H7 (cell line): ENCODE measurements around the gene PRELP. TPM values are rescaled to one million over a fixed set of nuclear protein-coding genes. Genes with fewer than 3 reads are reported as not detected.
"Not testable (repeated sequence)": the region's sequence is repeated elsewhere in the genome, so short reads cannot be mapped to it uniquely, and the experiment has no call there.

ENCODE experiments used
- DNase-seq: peaks from one replicate; pipeline ENCODE4 v3.0.0; 2012
- H3K27me3 ChIP-seq: 2 replicates; pipeline ENCODE4 v1.6.0; 2011; ENCODE audit warnings: mild to moderate bottlenecking, low read length; ENCODE audit not compliant: control insufficient read depth, insufficient read depth
- H3K36me3 ChIP-seq: replicated peaks from 2 replicates; pipeline ENCODE4 v1.5.1; 2011; ENCODE audit warnings: low read length; ENCODE audit not compliant: control insufficient read depth, insufficient read depth
- H3K4me3 ChIP-seq: 2 replicates; pipeline ENCODE4 v1.5.1; 2011; ENCODE audit warnings: low read depth, mild to moderate bottlenecking, control low read depth, low read length, moderate library complexity; ENCODE audit not compliant: insufficient read depth
- total RNA-seq: library from RNA; depleted of rRNA; stranded (reverse); fragments of >200 nt; shearing (Covaris generic); gene quantifications from 2 replicates; pipeline ENCODE4 v1.2.3, GENCODE V29; 2014

PRELP gene
- total RNA-seq, 1 experiment from 2014 or later, result 0.03 TPM

DNA sequence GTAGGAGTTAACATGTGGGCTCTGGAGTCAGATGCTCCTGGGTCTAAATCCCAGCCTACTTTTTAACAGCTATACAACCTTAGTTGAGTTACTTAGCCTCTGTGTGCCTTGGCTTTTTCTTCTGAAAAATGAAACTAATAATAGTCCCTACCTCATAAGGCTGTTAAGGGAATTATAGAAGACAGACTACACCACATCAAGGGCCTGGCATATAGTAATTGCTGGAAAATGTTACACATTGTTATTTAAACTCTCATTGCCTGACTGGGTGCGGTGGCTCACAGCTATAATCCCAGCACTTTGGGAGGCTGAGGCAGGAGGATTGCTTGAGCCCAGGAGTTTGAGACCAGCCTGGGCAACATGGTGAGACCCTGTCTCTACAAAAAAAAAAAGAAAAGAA is 28.0 kb upstream of the PRELP start:
- H3K27me3 ChIP-seq, DNase-seq, H3K4me3 ChIP-seq, H3K36me3 ChIP-seq: not testable (repeated sequence)

GRCh38 chr1:203448521-203449061 is 27.0 kb upstream of the PRELP start:
- Histone ChIP-seq H3K4me3 (no peak overlapping the region), H3K27me3 (no peaks in the 10 kb centered on the region; the same call in 1 of the 2 replicates), H3K36me3 (no peaks in the 10 kb centered on the region; the same call in 1 of the 2 replicates)
- no peak for DNase-seq

DNA sequence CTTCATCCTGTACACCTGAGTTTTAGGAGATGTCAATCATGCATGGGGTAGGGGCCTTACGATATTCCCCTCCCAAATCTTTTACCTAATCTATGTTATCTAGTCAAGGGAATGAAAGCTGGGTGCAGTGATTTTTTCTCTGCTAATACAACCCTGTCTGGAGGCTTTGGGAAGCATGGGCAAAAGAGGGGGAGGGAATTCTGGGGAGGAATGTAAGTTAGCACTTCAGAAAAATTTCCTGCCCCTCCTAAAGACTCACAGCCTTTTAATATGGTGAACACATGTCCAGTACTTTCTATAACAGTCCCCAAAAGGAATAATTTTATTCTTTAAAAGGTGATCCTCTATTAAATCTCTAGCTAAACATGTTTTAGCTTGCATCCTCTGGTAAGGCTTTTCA is 25.6 kb upstream of the PRELP start:
- Histone ChIP-seq H3K4me3 (no peak overlapping the region), H3K36me3 (no peaks in the 10 kb centered on the region), H3K27me3 (no peaks in the 10 kb centered on the region; the same call in 1 of the 2 replicates)
- DNase-seq, result no peak

DNA sequence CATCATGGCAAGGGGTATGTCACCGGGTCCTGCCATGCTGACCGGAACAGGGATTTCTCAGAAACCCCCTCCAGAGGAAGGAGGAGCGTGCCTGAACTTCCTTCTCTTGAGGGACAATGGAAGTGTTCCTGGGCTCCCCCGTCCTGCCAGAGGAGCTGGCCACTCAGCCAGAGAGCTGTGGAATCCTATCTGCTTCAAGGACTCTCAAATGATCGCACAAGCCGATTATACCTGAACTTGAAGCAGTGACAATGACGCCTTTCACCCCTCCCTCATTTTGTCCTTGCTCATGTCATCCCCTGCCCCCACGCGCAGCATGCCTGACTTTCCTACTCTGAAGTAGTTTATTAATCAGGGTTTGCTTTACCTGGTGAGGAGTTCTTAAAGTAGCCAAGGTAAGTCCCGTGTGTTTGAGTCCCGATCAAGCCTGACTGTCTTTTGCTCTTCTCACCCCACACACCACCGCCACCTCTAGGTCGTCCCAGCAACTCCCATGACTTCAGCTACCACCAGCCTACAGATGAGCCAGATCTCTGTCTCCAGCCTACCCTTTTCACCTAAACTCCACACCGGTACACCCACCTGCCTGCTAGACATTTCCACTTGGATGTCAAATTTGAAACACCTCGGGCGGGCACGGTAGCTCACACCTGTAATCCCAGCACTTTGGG is 25.0 kb upstream of the PRELP start:
- Histone ChIP-seq H3K27me3 (no peaks in the 10 kb centered on the region; the same call in 1 of the 2 replicates), H3K36me3 (no peaks in the 10 kb centered on the region), H3K4me3 (no peak overlapping the region)
- peak; percentile 60 for DNase-seq

DNA sequence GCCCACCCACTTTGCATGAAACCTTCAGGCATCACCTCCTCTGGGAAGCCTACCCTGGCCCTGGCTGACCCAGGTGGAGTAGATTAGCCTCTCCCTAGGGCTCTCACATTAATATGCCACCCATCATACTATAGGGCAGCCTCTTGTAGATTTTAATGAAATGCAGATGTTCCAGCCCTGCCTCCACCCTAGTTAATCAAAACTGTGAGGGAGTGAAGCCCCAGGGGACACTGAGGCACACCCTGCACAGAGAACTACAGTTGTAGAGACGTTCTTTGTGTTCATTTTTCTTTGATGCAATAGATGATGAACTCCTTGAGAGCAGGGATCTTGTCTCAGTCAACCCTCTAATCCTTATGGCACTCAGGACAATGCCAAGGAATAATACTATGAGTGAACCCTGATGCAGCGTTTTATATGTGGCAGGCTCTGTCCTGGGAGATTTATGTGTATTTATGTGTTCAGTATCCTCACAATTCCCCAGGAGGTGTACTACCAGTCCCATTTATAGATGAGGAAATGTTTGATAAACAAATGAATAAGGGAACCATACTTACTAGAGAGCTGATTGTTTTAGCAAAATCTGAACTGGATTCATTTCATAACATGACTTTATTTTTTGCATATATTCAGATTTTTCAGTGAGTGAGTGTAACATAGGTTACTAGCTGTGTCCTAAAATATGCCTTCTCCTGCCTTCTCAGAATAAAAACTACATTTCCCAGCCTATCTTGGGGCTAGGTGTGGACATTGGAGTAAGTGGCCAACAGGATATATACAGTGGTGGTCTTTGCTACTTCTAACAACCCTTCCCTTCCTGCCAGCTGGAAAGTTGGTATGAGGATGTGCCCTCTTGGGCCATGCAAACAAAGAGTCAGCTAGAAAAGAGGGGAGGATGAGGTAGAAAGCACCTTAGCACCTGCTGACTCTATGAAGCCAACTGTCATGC is 23.5 kb upstream of the PRELP start:
- no peak for DNase-seq
- H3K4me3 ChIP-seq, result no peak overlapping the region
- no peaks in the 10 kb centered on the region; the same call in 1 of the 2 replicates for H3K27me3 ChIP-seq
- H3K36me3 ChIP-seq, result no peaks in the 10 kb centered on the region

DNA sequence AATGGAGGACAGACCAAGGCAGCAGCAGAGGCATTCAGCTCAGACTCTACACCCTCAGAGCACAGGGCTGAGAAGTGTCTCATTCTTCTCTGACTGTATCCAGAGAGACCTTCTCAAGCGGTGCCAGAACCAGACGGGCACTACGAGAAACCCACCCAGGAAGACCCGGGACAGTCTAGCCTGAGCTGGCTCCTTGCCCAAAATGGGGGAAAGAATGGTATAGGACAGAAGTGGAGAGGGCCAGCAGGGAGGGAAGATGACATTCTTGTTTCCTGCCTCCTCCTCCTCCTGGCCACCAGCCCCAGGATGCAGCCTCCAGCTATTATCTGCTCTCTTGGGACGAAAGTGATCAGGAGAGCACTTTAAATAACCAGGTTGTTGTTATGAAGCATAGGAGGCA is 22.6 kb upstream of the PRELP start:
- H3K36me3 ChIP-seq, result no peaks in the 10 kb centered on the region
- no peak overlapping the region for H3K4me3 ChIP-seq
- no peaks in the 10 kb centered on the region; the same call in 1 of the 2 replicates for H3K27me3 ChIP-seq
- DNase-seq, result no peak

DNA sequence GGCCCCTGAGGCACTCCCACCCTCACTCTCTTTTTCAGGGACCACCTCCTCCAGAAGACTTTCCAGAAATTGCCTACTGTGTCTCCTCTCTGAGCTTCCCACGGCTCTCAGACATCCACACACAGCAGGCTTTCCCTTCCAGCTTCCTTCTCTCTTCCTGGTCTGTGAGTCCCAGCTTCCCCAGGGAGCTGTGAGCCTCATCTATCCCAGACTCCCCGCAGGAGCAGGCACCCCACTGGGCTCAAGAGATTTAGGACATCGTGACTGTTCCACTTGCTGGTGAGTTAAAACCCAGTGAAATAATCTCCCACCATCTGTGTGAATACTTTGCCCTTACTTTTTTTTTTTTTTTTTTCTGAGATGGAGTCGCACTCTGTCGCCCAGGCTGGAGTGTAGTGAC is 22.0 kb upstream of the PRELP start:
- H3K36me3 ChIP-seq, result no peaks in the 10 kb centered on the region
- no peak overlapping the region for H3K4me3 ChIP-seq
- no peak for DNase-seq
- no peaks in the 10 kb centered on the region for H3K27me3 ChIP-seq

- H3K27me3 ChIP-seq, result no peaks in the 10 kb centered on the region
- no peak for DNase-seq
- no peak overlapping the region for H3K4me3 ChIP-seq
- H3K36me3 ChIP-seq, result no peaks in the 10 kb centered on the region
Measured at GRCh38 chr1:203454986-203455471, 20.6 kb upstream of the PRELP start.

- Histone ChIP-seq H3K4me3 (no peak overlapping the region), H3K36me3 (no peaks in the 10 kb centered on the region), H3K27me3 (no peaks in the 10 kb centered on the region)
- no peak for DNase-seq
Measured at GRCh38 chr1:203455706-203456105, 19.9 kb upstream of the PRELP start.

DNA sequence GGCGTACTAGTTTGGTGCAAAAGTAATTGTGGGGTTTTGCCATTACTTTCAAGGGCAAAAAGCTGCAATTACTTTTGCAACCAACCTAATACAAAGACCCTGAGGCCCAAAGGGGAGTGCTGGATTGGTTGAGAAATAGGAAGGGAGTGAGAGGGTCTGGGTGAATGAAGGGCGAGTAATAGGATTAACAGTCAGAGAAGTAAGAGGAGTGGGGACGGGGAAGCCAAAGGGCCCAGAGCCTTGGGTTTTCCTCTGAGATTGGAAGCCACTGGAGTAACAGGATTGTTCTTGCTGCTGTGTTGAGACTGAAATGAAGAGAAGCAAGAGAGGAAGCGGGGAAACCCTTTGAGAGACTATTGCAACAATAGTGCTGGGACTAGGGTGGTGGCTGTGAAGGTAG is 19.0 kb upstream of the PRELP start:
- no peak for DNase-seq
- Histone ChIP-seq H3K27me3 (no peaks in the 10 kb centered on the region), H3K4me3 (no peak overlapping the region), H3K36me3 (no peaks in the 10 kb centered on the region)

DNA sequence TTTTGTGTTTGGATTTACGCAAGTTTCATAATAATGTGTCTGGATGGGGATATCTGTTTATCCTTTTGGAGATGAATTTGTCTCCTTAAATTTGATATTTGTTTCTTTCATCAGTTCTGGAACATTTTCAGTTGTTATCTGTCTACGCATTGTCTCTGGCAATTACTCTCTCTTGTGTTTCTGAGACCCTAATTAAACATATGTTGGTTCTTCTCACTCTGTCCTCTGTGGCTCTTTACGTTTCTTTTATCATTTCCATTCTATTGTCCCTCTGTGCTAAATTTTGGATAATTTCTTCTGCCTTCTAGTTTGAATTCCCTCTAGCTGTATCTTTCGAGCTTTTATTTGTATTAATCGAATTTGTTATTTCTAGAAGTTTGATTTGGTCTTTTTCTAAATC is 17.5 kb upstream of the PRELP start:
- H3K27me3 ChIP-seq, result no peaks in the 10 kb centered on the region
- DNase-seq, result no peak
- no peak overlapping the region for H3K4me3 ChIP-seq
- no peaks in the 10 kb centered on the region for H3K36me3 ChIP-seq

- no peaks in the 10 kb centered on the region for H3K27me3 ChIP-seq
- no peaks in the 10 kb centered on the region for H3K36me3 ChIP-seq
- no peak overlapping the region for H3K4me3 ChIP-seq
- DNase-seq, result no peak
Measured at GRCh38 chr1:203459671-203460201, 15.9 kb upstream of the PRELP start.

GRCh38 chr1:203461717-203462116 is 13.9 kb upstream of the PRELP start:
- H3K27me3 ChIP-seq, result no peaks in the 10 kb centered on the region
- H3K36me3 ChIP-seq, result no peaks in the 10 kb centered on the region
- no peak for DNase-seq
- no peak overlapping the region for H3K4me3 ChIP-seq

- DNase-seq, result no peak
- H3K27me3 ChIP-seq, result no peaks in the 10 kb centered on the region
- no peak overlapping the region for H3K4me3 ChIP-seq
- no peaks in the 10 kb centered on the region for H3K36me3 ChIP-seq
Measured at GRCh38 chr1:203462143-203462542, 13.5 kb upstream of the PRELP start.
